A673 (cell line): Measurements from ENCODE around the gene VPS11. TPM values are rescaled to one million over a fixed set of nuclear protein-coding genes. Genes with fewer than 3 reads are reported as not detected.

Source experiments
- BruUV-seq: library from RNA; stranded (reverse); fragments of 400-500 nt; replicated peaks from 2 replicates; lab custom pipeline; 2021; lab: Mats Ljungman, UMichigan
- CTCF ChIA-PET: fragments of 300-600 bp; sonication (Branson Sonifier 250); formaldehyde crosslinking; loops from one replicate; lab custom pipeline; 2022; ENCODE audit warnings: antibody characterized with exemption; lab: Charles Lee
- POLR2A ChIA-PET: fragments of 300-600 bp; sonication (Branson Sonifier 250); formaldehyde crosslinking; loops from one replicate; lab custom pipeline; 2022; ENCODE audit warnings: antibody characterized with exemption; ENCODE audit not compliant: low non-redundant PET; lab: Charles Lee
- DNase-seq: peaks from one replicate; pipeline ENCODE4 v3.0.0-alpha.2; 2015; ENCODE audit warnings: low spot score
- H3K27ac ChIP-seq: fragments of 200-600 bp; sonication (generic); 2 replicates; pipeline ENCODE4 v1.5.1; 2016; ENCODE audit warnings: mixed run types, low read depth, mild to moderate bottlenecking, mixed read lengths, antibody characterized with exemption, low read length; ENCODE audit not compliant: poor library complexity, severe bottlenecking
- H3K27me3 ChIP-seq: fragments of 200-600 bp; sonication (generic); replicated peaks from 2 replicates; pipeline ENCODE4 v1.6.1; 2017; ENCODE audit warnings: mixed run types, low read depth, mild to moderate bottlenecking, mixed read lengths, antibody characterized with exemption, low read length; ENCODE audit not compliant: insufficient read depth, poor library complexity
- H3K36me3 ChIP-seq: fragments of 200-600 bp; sonication (generic); 2 replicates; pipeline ENCODE4 v1.6.1; 2016; ENCODE audit warnings: mixed run types, mild to moderate bottlenecking, mixed read lengths, antibody characterized with exemption, low read length; ENCODE audit not compliant: insufficient read depth, poor library complexity, severe bottlenecking
- H3K4me1 ChIP-seq: fragments of 200-600 bp; sonication (generic); 2 replicates; pipeline ENCODE4 v1.6.1; 2017; ENCODE audit warnings: mixed run types, mild to moderate bottlenecking, mixed read lengths, antibody characterized with exemption, low read length; ENCODE audit not compliant: insufficient read depth, poor library complexity, severe bottlenecking
- H3K4me3 ChIP-seq: fragments of 200-600 bp; sonication (generic); 2 replicates; pipeline ENCODE4 v1.5.1; 2016; ENCODE audit warnings: low read depth, mixed run types, mild to moderate bottlenecking, mixed read lengths, low read length; ENCODE audit not compliant: poor library complexity, severe bottlenecking
- H3K9me3 ChIP-seq: fragments of 200-600 bp; sonication (generic); 2 replicates; pipeline ENCODE4 v1.6.1; 2016; ENCODE audit warnings: mixed run types, low read depth, mild to moderate bottlenecking, mixed read lengths, antibody characterized with exemption, low read length; ENCODE audit not compliant: poor library complexity, severe bottlenecking
- EZH2 ChIP-seq: fragments of 200-600 bp; sonication (generic); IDR thresholded peaks from 2 replicates; pipeline ENCODE4 v1.6.1; 2017; ENCODE audit warnings: borderline replicate concordance, low read depth, mild to moderate bottlenecking, mixed read lengths, antibody characterized with exemption, low read length; ENCODE audit not compliant: poor library complexity, severe bottlenecking
- intact Hi-C: fragments of 100-400 bp; cut with micrococcal nuclease; formaldehyde crosslinking; loops from one replicate; pipeline ENCODE4 v1.10.0; 2022; ENCODE audit not compliant: unreplicated experiment
- total RNA-seq: library from RNA; stranded (reverse); gene quantifications from 2 replicates; pipeline ENCODE4 v1.2.3, GENCODE V29; 2021
- TF ChIP-seq, protein P1 (sequence below): fragments of 300-800, 200-600 bp; sonication (generic); conservative IDR thresholded peaks from 2 replicates; pipeline ENCODE4 v1.5.1; 2017; ENCODE audit warnings: low read depth, mild to moderate bottlenecking, antibody characterized with exemption, low read length, moderate library complexity, mixed read lengths

The VPS11 gene
- total RNA-seq, 1 experiment from 2014 or later = 26.7 TPM

DNA sequence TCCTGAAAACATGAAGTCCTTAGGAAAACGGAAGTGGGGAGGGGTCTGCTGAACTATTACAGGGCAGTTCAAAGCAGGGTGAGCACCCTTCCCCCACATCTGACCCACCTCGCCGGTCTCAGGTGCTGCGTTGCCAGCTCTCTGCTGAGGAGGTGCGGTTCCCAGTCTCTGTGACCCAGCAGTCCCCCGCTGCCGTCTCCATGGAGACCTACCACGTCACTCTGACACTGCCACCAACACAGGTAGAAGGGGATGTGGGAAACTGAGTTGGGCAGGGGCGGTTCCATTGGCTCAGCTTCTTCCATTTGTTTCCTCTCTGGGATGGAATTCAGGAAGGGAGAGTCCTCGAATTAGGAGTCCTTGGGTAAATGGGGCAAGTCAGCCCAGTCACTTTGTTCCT is 42.8 kb downstream of the VPS11 start:
- POLR2A ChIA-PET = no interaction called here

DNA sequence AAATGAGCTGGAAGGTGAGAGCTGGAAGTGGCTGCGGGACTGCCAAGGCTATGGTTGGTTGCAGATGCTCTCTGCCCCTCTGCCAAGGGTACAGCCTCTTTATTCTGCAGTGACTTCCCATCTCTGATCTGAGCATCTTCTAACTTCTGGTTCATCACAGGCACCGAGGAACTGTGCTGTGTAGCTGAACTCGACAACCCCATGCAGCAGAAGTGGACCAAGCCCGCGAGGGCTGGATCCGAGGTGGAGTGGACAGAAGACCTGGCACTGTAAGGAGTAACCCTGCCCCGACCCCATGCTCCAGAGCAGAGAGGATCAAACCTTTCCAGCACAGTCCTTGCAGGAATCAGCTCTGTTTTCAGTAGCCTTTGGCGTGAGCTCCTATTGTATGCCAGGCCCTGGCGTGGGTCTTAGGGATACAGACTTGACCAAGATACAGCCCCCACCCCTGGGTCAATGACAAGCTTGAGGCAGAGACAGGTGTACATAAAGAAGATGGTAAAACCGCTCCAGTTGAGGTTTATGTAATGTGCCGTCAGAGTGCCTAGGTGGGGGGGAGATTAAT is 43.8 kb downstream of the VPS11 start:
- ChIA-PET POLR2A (no interaction called here), CTCF (no interaction called here)
- intact Hi-C loops = no loop called here
- no TSS peak for BruUV-seq
- TF ChIP-seq, protein P1, sequence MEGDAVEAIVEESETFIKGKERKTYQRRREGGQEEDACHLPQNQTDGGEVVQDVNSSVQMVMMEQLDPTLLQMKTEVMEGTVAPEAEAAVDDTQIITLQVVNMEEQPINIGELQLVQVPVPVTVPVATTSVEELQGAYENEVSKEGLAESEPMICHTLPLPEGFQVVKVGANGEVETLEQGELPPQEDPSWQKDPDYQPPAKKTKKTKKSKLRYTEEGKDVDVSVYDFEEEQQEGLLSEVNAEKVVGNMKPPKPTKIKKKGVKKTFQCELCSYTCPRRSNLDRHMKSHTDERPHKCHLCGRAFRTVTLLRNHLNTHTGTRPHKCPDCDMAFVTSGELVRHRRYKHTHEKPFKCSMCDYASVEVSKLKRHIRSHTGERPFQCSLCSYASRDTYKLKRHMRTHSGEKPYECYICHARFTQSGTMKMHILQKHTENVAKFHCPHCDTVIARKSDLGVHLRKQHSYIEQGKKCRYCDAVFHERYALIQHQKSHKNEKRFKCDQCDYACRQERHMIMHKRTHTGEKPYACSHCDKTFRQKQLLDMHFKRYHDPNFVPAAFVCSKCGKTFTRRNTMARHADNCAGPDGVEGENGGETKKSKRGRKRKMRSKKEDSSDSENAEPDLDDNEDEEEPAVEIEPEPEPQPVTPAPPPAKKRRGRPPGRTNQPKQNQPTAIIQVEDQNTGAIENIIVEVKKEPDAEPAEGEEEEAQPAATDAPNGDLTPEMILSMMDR = no peak
- TF ChIP-seq EZH2 = no peak
- H3K27me3 ChIP-seq = no peaks in the 10 kb centered on the region
- no peak overlapping the region for H3K27ac ChIP-seq
- H3K4me1 ChIP-seq = peaks cover 18% of the 10 kb centered on the region
- H3K36me3 ChIP-seq = peaks cover 29% of the 10 kb centered on the region
- no peak overlapping the region for H3K4me3 ChIP-seq
- no peaks in the 10 kb centered on the region for H3K9me3 ChIP-seq
- no peak for DNase-seq

More for the DNA sequence above, 42.8 kb downstream of the VPS11 start:
- Histone ChIP-seq H3K4me1 (peaks cover 23% of the 10 kb centered on the region), H3K9me3 (no peaks in the 10 kb centered on the region), H3K27ac (no peak overlapping the region), H3K36me3 (peaks cover 21% of the 10 kb centered on the region), H3K4me3 (no peak overlapping the region), H3K27me3 (no peaks in the 10 kb centered on the region)
- no peak for TF ChIP-seq EZH2
- TF ChIP-seq, protein P1 = no peak
- intact Hi-C loops = no loop called here
- no TSS peak for BruUV-seq
- no peak for DNase-seq
- CTCF ChIA-PET = no interaction called here

DNA sequence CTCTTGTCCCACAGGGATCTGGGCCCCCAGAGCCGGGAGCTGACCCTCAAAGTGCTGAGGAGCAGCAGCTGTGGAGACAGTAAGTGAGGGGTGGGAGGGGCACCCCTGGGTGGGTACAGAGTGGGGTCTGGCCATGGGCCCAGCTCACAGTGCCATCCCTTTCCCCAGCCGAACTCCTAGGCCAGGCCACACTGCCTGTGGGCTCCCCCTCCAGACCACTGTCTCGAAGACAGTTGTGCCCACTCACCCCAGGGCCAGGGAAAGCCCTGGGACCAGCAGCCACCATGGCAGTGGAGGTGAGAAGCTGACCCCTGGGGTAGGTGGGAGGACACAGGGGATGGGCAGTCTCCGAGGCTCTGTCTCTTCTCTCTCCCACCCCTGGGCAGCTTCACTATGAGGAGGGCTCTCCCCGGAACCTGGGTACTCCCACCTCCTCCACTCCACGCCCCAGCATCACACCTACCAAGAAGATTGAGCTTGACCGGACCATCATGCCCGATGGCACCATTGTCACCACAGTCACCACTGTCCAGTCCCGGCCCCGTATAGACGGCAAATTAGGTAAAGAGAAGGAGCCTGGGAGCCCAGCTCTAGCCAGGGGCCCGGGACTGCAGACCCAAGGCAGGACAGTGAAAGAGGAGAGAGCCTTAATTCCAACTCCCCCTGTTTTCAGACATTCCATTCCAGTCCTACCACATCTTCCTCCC is 44.8 kb downstream of the VPS11 start:
- intact Hi-C loops = no loop called here
- Histone ChIP-seq H3K27me3 (no peaks in the 10 kb centered on the region), H3K4me3 (no peak overlapping the region), H3K27ac (no peak overlapping the region), H3K4me1 (peaks cover 13% of the 10 kb centered on the region), H3K9me3 (no peaks in the 10 kb centered on the region), H3K36me3 (peaks cover 29% of the 10 kb centered on the region)
- TF ChIP-seq EZH2 = no peak
- TF ChIP-seq, protein P1 = no peak
- ChIA-PET CTCF (interaction anchor here (0.5 to 0.6 kb wide), 2 partner anchors 10 kb away, joined by 3 to 4 read pairs; no protein-coding TSS in a partner anchor), POLR2A (no interaction called here)
- no peak for DNase-seq
- BruUV-seq = no TSS peak
